NT2/D1 (cell line): ENCODE measurements around the gene C2orf68.
A peak's percentile ranks its signal among the peaks of the same experiment; 100 is the strongest.
"Not testable (repeated sequence)": the region's sequence is repeated elsewhere in the genome, so short reads cannot be mapped to it uniquely, and the experiment has no call there.

Experiments used
- DNase-seq: peaks from one replicate; pipeline ENCODE4 v3.0.0-alpha.2; 2011; ENCODE audit warnings: low read depth, low spot score
- H3K27me3 ChIP-seq: 2 replicates; pipeline ENCODE4 v1.6.0; 2011; ENCODE audit warnings: mild to moderate bottlenecking; ENCODE audit not compliant: insufficient read length, insufficient read depth
- H3K36me3 ChIP-seq: 2 replicates; pipeline ENCODE4 v1.6.1; 2011; ENCODE audit warnings: mild to moderate bottlenecking, low read length, mixed read lengths; ENCODE audit not compliant: insufficient read depth, insufficient read length
- H3K4me1 ChIP-seq: 2 replicates; pipeline ENCODE4 v1.5.1; 2011; ENCODE audit not compliant: insufficient read depth, insufficient read length
- H3K4me3 ChIP-seq: 2 replicates; pipeline ENCODE4 v1.5.1; 2011; ENCODE audit warnings: low read depth; ENCODE audit not compliant: insufficient read length
- H3K9ac ChIP-seq: 2 replicates; pipeline ENCODE4 v1.6.0; 2011; ENCODE audit warnings: low read depth; ENCODE audit not compliant: insufficient read length
- H3K9me3 ChIP-seq: 2 replicates; pipeline ENCODE4 v1.5.1; 2011; ENCODE audit warnings: mild to moderate bottlenecking, low read length; ENCODE audit not compliant: insufficient read depth
- SUZ12 ChIP-seq: IDR thresholded peaks from 2 replicates; pipeline ENCODE4 v1.6.1; 2011; ENCODE audit not compliant: insufficient read length, insufficient read depth; ENCODE audit errors: extremely low read depth
- YY1 ChIP-seq: IDR thresholded peaks from 2 replicates; pipeline ENCODE4 v1.6.1; 2011; ENCODE audit not compliant: insufficient read length, insufficient read depth
- ZNF274 ChIP-seq: IDR thresholded peaks from 2 replicates; pipeline ENCODE4 v1.6.1; 2011; ENCODE audit warnings: mild to moderate bottlenecking, low read depth, low read length

Gene C2orf68

GRCh38 chr2:85577386-85578242 lies 34.3 kb downstream of the C2orf68 start, which contains the start of gene VAMP8:
TSS of gene VAMP8 (plus strand) at chr2:85577586. CDS start at chr2:85577647, 61 bp downstream.
- H3K27me3 ChIP-seq = peaks cover 28% of the 10 kb centered on the region
- no peaks in the 10 kb centered on the region for H3K9me3 ChIP-seq
- H3K4me1 ChIP-seq = no peaks in the 10 kb centered on the region
- DNase-seq = no peak
- TF ChIP-seq YY1 (no peak), ZNF274 (no peak), SUZ12 (no peak)
- H3K4me3 ChIP-seq = peak within 1 kb of the TSS; percentile 21
- no peaks in the 10 kb centered on the region for H3K36me3 ChIP-seq
- peak within 1 kb of the TSS; percentile 56 for H3K9ac ChIP-seq

- H3K9ac ChIP-seq = no peak overlapping the region
- H3K9me3 ChIP-seq = no peaks in the 10 kb centered on the region
- peaks cover 23% of the 10 kb centered on the region for H3K27me3 ChIP-seq
- H3K36me3 ChIP-seq = no peaks in the 10 kb centered on the region
- no peaks in the 10 kb centered on the region for H3K4me1 ChIP-seq
- no peak overlapping the region for H3K4me3 ChIP-seq
- TF ChIP-seq ZNF274 (no peak), SUZ12 (no peak), YY1 (no peak)
- DNase-seq = no peak
These were observed 34.8 kb downstream of the C2orf68 start for GRCh38 chr2:85577063-85577385.

DNA sequence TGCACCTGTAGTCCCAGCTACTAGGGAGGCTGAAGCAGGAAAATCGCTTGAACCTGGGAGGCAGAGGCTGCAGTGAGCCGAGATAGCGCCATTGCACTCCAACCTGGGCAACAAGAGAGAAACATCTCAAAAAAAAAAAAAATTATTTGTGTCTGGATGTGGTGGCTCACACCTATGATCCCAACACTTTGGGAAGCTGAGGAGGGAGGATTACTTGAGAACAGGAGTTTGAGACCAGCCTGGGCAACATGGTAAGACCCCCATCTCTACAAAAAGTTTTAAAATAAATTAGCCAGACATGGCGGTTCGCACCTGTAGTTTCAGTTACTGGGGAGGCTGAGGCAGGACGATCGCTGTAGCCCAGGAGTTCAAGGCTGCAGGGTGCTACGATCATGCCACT lies 36.1 kb downstream of the C2orf68 start:
- H3K9ac ChIP-seq = no peak overlapping the region
- H3K36me3 ChIP-seq = no peaks in the 10 kb centered on the region
- no peaks in the 10 kb centered on the region for H3K9me3 ChIP-seq
- no peak overlapping the region for H3K4me3 ChIP-seq
- TF ChIP-seq SUZ12 = no peak
- TF ChIP-seq ZNF274 = no peak
- no peak for TF ChIP-seq YY1
- H3K4me1 ChIP-seq = no peaks in the 10 kb centered on the region
- H3K27me3 ChIP-seq = peaks cover 28% of the 10 kb centered on the region
- DNase-seq = no peak

DNA sequence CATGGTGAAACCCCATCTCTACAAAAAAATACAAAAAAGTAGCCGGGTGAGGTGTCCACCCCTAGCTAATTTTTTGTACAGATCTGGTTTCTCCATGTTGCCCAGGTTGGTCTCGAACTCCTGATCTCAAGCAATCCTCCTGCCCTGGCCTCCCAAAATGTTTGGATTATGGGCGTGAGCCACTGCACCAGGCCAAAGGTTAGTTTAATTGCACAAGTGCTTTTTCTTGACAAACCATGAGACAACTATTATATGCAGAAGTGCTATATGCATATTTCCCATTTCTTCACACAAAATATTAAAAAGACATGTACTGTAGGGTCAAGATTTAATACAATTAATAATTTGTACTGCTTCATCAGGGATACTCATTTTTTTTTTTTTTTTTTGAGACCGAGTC lies 45.6 kb downstream of the C2orf68 start:
- TF ChIP-seq ZNF274 (no peak), YY1 (no peak), SUZ12 (no peak)
- H3K9ac ChIP-seq = no peak overlapping the region
- DNase-seq = no peak
- no peaks in the 10 kb centered on the region for H3K4me1 ChIP-seq
- no peaks in the 10 kb centered on the region for H3K9me3 ChIP-seq
- no peaks in the 10 kb centered on the region for H3K36me3 ChIP-seq
- peaks cover 29% of the 10 kb centered on the region for H3K27me3 ChIP-seq
- H3K4me3 ChIP-seq = no peak overlapping the region

- no peak overlapping the region for H3K4me3 ChIP-seq
These were observed 47.7 kb downstream of the C2orf68 start for GRCh38 chr2:85564144-85564563.

GRCh38 chr2:85561280-85562212 lies 50.3 kb downstream of the C2orf68 start, which contains the start of gene GGCX:
TSS of gene GGCX (minus strand) at chr2:85561493. CDS start at chr2:85561428, 65 bp downstream.
- H3K4me3 ChIP-seq = peak within 1 kb of the TSS; percentile 77
- H3K27me3 ChIP-seq = no peaks in the 10 kb centered on the region
- H3K36me3 ChIP-seq = peaks cover 23% of the 10 kb centered on the region
- TF ChIP-seq SUZ12 (no peak), YY1 (peak; percentile 51)
- peak within 1 kb of the TSS; percentile 91 for H3K9ac ChIP-seq
- H3K4me1 ChIP-seq = no peaks in the 10 kb centered on the region
- peak; percentile 95 for DNase-seq
- H3K9me3 ChIP-seq = no peaks in the 10 kb centered on the region

More at GRCh38 chr2:85564144-85564563, 47.7 kb downstream of the C2orf68 start:
- Histone ChIP-seq H3K9me3 (no peaks in the 10 kb centered on the region), H3K4me1 (no peaks in the 10 kb centered on the region), H3K27me3 (peaks cover 9% of the 10 kb centered on the region), H3K9ac (no peak overlapping the region), H3K36me3 (peaks cover 3% of the 10 kb centered on the region)
- no peak for TF ChIP-seq ZNF274
- no peak for TF ChIP-seq SUZ12
- TF ChIP-seq YY1 = no peak
- DNase-seq = no peak

- Histone ChIP-seq H3K4me3 (peak overlapping the region; percentile 77), H3K9ac (peak overlapping the region; percentile 80), H3K27me3 (no peaks in the 10 kb centered on the region), H3K9me3 (no peaks in the 10 kb centered on the region), H3K4me1 (no peaks in the 10 kb centered on the region), H3K36me3 (peaks cover 29% of the 10 kb centered on the region)
- no peak for TF ChIP-seq SUZ12
- no peak for TF ChIP-seq ZNF274
- TF ChIP-seq YY1 = no peak
- no peak for DNase-seq
These were observed 51.0 kb downstream of the C2orf68 start for GRCh38 chr2:85560812-85561279.

- H3K4me1 ChIP-seq, DNase-seq, H3K27me3 ChIP-seq, H3K9me3 ChIP-seq: not testable (repeated sequence)
- H3K9ac ChIP-seq = peak overlapping the region; percentile 80
- H3K4me3 ChIP-seq = peak overlapping the region; percentile 77
- peaks cover 32% of the 10 kb centered on the region for H3K36me3 ChIP-seq
These were observed 51.5 kb downstream of the C2orf68 start for GRCh38 chr2:85560403-85560726.
